Stimulated activated CD4-positive, alpha-beta T cell treated with anti-CD3 and anti-CD28 coated beads, Interleukin-1b, Interleukin-23, amount 100 ng/mL, for 4 hours (primary cell): ENCODE results near the gene TUBG2.
"Not testable (repeated sequence)": the region's sequence is repeated elsewhere in the genome, so short reads cannot be mapped to it uniquely, and the experiment has no call there.

ENCODE experiments used
- DNase-seq, 2 donors: peaks; one replicate each; pipeline ENCODE4 v3.0.0-alpha.2; 2020; ENCODE audit warnings: low read depth in 2 of 2

TUBG2 gene

DNA sequence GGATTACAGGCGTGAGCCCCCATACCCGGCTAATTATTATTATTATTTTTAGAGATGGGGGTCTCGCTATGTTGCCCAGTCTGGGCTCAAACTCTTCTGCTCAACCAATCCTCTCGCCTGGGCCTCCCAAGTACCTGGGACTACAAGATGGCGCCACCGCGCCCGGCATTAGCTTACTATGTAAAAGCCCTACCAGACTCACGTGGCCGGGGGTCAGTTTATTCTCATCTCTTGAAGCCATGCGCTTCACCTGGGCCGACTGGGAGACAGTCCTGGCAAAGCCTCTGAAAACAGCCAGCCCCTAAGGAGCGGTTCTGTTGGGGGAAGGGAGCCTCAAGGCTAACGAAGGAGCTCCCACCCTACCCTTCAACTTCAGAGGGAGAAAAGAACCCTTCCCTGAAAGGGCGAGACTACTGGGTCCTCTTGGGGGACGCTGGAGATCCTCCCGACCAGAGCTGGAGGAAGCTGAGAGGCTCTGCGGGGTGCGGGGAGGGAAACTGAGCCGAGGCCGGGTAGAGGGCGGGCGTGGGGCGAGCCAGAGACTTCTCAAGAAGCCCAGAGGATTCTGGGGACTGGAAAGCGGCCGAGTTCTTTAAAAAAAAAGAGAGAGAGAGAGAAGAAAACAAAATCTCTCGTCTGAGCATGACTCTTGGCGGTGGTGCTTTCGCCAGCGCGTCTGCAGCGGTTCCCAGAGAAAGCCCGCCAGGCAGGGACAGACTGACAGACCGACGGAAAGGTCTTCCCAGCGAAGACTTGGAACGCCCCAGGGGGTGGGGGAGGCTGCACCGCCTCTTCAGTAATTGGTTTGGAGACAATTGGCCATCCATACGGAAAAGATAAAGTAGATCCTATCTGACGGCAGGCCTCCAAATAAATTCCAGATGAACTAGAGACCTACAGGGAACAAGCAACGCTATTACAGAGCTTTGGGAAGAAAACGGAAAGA, 5.6 kb upstream of the TUBG2 start:
- no peak for DNase-seq

DNA sequence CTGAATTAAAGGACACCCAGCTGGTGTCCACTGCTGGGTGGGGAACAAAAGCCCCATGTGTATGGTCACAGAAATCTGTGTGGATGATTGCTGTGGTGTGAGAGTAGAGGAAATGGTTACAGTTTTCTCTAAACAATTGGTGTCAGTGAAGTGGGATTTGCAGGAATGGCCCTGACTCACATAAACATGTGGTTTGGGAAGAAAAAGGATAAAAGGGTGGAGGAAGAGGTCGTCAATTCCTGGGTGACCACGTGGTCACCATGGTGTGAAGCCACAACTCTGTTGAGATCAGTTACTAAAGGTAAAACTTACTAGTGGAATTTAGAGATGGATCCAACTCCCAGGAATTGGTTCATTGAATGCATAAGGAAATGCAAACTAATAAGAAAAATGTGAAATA, 3.6 kb upstream of the TUBG2 start:
- DNase-seq: no peak

DNA sequence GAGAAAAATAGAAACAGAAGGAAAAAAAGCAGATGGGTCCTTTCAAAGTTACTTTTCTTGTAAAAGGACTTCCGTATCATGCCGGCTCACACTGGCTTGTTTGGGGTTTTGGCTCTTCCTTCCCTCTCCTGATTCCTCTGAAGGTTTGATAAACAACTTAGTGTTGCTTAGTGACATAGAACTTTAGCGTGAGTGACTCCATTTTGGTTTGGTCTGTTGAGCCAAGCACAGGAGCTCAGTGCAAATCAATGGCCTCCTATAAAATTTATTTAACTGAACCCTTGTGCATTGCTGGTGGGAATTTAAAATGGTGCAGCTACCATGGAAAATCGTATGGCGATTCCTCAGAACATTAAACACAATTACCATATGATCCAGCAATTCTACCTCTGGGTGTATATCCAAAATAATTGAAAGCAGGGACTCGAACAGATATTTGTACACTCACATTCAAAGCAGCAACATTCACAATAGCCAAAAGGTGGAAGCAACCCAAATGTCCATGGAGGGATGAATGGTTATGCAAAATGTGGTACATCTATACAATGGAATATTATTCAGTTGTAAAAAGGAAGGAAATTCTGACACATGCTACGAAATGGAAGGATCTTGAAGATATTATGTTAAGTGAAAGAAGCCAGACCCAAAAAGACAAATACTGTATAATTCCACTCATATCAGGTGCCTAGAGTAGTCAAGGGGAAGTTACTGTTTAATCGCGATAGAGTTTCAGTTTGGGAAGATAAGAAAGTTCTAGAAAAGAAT, 1.1 kb upstream of the TUBG2 start:
- DNase-seq: no peak

DNA sequence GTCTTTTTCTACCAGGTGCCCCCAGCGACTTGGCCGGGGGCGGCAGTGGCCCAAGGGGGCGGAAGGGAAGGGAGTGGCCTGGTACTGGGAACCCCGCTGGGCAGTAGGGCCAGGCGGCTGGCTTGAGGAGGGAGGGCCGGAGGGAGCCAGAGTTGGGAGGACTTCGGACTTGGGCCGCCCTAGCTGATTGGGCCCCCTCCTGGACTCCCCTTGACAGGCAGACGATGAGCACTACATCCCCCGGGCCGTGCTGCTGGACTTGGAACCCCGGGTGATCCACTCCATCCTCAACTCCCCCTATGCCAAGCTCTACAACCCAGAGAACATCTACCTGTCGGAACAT, 819 bp downstream of the TUBG2 start:
- DNase-seq: not testable (repeated sequence)

DNA sequence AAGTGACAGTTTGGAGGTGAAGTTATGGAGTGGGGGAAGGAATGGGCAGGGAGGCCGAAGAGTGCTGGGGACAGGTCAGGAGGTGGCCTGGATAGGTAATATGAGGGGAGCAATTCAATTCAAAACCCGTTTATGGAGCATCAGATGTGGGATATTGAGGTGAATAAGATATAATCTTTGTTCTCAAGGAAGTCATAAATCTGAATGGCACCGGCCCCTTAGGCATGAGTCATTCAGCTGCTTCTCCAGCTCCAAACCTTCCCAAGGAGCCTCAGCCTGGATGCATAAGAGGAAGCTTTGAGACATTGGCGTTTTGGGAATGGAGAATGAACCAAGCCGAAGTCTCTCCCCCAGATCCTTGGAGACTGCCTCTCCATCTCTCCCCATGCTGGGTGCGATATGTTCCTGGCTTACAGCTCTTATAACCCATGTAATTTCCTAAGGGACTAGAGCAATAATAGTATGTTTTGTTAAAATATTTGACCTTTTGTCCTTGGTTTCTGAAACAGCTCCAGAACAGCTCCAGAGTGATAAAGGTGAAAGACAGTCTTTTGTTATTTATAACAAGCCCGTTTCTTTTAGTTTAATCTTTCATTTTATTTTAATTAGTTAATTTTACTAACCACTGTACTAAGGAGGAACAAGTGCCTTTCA, 1.7 kb downstream of the TUBG2 start:
- no peak for DNase-seq

DNA sequence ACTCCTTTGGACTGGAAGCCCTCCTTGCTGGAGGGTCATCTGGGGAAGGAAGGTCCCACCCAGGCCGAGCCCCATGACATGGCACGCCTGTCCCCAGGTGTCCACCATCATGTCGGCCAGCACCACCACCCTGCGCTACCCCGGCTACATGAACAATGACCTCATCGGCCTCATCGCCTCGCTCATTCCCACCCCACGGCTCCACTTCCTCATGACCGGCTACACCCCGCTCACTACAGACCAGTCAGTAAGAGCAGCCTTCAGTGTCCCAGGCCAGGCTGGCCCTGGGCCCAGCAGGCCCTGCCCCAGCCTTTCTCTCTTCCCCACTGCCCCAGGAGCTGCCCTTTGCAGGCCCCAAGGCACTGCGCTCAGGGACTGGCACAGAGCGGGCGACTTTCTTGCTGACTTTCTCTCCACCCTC, 6.5 kb downstream of the TUBG2 start:
- no peak for DNase-seq

DNA sequence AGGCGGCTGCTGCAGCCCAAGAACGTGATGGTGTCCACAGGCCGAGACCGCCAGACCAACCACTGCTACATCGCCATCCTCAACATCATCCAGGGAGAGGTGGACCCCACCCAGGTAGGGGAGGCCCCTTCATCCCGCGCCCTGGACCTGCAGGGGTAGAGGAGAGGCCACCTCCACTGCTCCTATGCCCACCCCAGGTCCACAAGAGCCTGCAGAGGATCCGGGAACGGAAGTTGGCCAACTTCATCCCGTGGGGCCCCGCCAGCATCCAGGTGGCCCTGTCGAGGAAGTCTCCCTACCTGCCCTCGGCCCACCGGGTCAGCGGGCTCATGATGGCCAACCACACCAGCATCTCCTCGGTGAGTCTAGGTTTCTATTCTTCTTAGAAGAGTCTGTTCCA, 7.0 kb downstream of the TUBG2 start:
- DNase-seq: not testable (repeated sequence)

DNA sequence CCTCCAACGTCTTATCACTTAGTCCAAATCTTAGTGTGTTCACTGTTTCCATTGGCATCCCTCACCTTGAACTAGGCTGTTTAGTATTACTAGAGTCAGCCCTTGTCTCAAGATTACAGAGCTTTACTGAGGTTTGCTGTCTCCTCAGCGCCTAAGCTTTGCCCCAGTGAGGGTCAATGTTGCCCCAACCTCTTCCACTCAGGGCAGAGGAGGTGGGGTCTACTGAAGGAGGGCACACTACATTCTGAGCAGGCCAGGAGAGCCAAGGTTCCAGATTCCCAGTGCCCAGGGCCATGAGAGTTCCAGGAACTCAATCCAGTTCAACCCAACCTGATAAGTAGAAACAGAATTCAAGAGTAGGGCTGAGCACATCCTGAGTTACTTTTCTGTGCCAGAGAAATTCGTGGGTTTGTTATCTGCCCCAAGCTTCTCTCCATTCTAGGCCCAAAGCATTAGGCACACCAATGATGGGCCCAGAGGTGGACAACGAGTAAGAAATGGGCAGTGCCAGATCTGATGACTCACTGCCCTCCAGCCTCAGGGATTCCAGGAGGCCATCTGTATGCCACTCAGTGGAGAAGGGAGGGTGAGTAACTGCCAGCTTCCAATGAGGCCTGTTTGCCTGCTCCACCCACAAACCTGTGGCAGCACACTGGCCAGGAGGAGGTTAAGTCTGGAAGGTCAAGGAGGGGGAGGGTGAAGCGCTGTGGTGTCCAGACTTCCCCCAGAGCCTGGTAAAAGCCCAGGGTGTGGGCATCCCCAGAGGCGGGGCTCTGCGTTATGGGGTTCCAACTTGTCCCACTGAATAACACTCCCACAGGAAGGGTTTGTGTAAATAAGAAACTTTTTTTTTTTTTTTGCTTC, 8.2 kb downstream of the TUBG2 start:
- DNase-seq: no peak

DNA sequence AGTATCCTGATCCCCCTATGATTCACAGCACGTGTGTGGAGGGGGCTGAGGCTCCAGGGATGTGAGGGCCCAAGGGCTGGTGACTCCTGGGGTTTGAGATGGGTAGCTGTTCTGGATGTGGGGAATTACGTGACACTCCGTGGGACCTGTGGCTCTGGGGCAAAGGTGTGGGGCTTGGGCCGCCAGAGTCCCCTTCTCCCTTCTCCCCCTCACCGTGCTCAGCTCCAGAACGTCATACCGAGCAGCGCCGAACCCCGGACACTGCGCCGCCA, 10.6 kb downstream of the TUBG2 start:
- no peak for DNase-seq

DNA sequence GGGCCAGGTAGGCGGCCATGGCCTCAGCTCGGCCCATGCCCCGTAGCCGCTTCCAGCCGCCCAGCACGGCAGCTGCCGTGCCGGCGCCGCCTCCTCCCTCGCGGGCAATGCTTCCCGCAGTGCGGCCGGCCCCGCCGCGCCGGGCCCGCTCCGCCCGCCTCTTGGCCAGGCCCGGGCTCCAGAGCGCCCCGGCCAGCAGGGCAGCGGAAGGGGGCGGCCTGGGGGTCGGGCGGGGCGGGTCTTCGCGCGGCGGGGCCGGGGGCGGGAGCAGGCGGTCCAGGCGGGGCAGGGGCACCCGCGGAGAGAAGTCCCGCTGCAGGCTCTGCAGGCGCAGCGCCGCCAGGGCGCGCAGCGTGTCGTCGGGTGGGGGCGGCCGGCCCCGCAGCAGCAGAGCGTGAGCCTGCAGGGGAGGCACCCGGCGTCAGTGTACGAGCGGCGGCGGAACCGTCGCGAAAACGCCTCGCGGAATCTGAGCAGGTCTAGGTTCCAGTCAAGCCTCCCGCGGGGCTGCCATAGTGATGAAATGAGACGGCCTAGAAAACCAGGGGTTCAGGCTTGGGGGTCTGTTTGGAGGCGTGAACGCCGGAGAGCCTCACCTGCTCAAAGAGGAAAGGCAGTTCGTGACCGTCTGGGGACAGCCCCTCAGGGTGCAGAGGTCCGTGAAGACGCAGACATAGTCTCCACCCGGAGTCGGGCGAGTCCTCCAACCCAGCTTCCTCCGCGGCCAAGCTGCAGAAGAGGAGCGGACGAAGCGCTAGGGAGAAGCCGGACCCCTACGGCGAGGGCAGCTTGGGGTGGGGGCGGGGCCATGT, 11.1 kb downstream of the TUBG2 start:
- peak in 1 of 2 donors; percentile 30 for DNase-seq

DNA sequence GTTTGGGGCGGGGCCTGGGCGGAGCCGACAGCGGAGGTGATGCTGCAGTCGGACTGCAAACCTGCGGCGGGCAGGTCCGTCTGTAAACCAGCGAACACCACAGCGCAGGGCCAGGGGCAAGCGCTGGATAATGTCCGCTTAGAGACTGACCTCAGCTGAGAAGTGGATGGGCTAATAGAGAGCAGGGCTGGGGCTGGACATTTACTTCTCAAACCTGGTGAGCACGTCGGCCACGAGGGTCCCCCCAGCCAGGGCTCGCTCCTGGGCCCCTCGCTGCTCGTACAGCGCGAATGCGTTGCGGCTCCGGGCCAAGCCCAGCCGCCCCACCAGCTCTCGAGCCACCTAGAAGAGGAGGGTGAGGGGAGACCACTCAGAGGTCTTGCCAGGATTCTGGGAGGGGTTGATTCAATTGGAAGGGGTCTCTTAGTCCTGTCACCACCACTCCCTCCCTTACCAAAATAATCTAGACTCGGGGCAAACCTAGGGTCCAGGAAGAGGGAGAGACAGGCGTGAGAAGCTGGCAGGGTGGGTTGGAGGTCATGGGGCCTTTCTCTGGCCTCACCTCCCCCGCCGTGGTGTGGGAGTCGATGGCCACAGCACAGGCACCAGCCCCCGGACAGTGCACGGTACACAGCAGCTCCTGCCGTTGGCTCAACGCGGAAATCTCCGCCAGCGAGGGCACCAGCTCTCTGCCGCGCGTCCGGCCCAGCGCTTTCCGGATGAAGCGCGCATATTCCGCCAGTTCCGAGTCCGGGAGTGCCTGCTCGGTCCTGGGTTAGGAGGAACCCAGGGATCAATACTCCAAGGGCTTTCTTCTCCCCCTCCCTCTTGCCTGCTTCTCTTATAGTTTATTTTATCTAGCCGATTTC, 11.9 kb downstream of the TUBG2 start:
- DNase-seq: no peak

DNA sequence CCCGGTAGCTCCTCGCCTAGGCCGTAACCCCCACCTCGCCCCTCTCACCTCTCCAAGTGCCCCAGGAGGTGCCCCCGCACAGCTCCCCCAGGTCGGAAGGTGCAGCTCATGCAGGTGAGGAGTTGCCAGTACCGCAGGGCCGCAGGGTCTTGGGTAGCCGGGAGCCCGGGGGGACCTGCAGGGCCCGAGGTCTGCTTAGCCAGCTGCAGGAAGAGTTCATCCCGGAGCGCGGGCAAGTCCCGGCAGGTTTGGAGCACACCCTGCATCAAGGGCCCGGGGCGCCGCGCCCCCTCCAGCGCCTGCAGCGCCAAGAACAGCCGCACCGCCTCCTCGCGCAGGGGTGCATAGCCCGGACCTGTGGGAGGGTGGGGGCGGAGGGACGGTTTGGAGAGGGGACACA, 13.0 kb downstream of the TUBG2 start:
- no peak for DNase-seq

DNA sequence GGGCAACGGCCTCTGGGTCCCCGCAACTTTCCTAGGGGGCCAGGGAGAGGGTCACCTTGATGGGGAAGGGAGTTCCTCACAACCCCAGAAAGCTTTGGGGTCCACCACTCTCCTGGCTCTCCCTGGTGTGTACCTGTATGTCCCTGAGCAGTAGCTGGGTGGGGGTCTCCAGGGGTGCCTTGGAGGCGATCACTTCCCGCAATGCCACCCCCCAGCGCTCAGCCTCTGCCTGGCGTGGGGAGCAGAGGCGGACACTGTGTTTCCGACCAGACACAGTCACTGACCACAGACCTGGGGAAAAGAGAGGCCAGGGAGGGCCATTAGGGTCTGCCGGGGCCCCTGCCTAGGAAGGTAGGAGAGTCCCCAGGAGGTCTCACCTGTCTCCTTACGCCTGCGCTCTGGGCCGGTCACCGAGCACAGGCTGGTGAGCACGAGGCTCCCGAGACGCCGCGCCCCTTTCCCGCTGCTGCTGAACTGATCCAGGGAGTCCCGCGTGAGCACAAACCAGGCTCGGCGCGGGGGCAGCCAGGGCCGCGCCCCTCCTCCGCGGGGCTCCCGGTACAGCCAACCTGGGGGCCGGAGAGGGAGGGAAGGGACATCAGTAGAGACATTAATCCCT, 14.3 kb downstream of the TUBG2 start:
- DNase-seq: no peak

DNA sequence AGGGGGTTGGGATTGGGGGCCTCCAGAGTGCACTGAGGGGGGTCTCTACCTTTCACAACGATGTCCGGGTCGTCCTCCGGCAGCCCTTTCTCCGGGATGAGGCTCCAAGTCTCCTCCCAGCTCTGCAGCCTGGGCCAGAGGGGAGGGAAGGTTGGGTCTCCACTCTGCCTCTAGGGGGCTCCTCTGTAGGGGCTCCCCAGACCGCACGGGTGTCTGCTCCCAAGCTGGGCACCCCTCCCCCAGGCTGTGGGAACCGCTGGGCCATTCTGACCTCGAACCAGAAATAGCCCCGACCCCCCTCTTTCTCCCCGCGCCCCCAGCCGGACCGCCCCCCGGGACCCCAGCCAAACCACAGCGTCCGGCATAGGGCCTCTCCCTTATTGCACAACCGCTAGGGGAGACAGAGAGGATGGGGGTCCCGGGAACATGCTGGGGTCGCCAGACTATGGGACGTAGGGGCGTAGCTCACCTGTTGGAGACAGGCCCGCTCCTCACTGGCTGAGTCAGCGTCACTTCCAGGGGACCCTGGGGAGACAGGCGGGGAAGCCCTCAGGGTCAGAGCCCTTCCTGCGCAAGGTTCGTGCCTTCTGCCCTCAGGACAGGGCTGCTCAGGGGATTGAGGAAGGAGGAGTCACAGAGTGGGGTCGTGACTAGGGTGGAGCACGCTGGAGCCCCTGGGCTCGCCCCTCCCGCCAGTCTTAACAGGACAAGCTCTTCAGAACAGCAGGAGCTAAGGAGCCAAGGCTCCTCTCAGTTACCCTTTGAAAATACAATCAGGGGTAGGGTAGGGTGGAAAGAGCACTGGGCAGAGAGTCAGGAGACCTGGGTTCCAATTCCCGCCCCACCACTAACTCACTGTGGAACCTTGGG, 15.0 kb downstream of the TUBG2 start:
- no peak for DNase-seq

DNA sequence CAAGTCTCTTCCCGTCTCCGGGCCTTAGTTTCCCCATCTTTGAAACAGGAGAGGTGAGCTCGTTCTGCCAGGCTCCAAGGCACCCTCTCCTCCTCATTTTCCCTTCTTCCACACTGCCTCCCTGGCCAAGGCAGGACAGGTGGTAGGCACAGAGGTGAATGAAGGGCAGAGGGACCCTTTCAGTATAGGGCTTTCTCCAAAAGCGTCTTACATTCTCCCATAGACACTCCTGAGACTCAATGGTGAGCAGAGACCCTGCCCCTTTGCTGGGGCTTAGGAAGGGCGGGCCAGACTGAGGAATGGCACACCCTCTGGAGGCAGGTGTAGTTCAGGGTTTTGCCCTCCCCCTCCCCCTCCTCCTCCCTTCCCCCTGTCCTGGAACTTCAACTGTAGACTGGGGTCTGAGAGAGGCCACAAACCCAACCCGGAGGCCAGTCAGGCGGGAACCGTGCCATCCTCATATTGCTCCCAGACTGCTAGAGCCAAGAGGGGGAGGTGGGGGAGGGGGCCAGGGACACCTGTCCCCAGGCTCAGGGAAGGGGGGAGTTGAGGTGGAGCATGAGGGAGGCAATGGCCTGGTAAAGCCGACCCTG, 15.8 kb downstream of the TUBG2 start:
- DNase-seq: no peak

DNA sequence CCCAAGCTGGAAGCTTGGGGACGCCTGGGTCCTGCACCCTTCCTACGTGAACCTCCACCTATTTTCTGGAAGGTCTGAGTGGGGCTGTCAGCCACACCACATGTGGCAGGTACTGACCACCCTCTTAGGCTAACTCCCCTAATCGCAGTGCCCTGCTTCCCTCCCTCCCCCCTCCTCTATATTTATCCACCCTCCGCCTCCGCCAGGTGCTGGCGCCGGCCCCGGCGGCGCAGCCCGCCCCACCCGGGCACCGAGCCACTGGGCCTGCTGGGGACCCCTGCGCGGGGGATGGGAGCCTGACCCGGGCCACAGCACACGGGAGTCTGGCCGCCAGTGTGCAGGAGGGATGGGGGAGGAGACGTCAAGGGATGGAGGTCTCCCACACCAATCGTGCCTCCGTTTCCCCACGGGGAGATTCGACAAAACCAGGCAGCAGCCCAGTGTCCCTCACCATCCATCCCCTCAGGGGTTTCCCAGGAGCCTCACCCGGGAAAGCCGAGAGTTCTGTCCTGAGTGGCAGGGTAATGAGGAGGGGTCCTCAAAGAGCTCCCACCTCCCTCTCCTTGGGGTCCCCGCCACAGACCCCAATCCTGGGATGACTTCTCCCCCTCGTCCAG, 16.4 kb downstream of the TUBG2 start:
- DNase-seq: no peak

DNA sequence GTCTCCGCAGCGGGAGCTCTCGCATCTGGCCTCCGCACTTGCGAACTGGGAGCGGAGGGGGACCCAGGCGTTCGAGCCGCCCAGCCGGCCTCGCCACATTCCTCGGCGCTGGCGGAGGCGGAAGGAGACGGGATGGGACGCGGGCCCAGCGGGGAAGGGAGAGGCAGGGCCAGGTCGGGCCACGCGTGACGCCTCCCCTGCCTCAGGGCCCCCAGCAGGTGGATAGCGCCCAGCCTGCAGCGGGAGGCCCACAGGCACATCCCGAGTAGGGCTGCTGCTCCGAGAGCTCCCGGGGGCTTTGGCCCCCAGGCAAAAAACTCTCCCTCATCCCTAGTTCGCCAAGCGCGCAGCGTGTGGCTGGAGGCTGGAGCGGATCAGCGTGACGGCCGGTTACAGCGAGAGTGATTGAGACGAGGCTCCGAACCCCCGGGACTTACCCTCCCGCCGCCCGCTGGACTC, 16.9 kb downstream of the TUBG2 start:
- no peak for DNase-seq
